Endothelial cell of umbilical vein (primary cell): Measurements from ENCODE around the gene CPNE9. TPM values are rescaled to one million over a fixed set of nuclear protein-coding genes. Genes with fewer than 3 reads are reported as not detected.
A peak's percentile ranks its signal among the peaks of the same experiment; 100 is the strongest.

ENCODE experiments used
- BruUV-seq: library from RNA; stranded (reverse); fragments of 400-500 nt; replicated peaks from 2 replicates; lab custom pipeline; 2021; lab: Mats Ljungman, UMichigan
- CTCF ChIA-PET: fragments of 300-600, 350-600 bp; sonication (Branson Sonifier 250); formaldehyde crosslinking; loops from one replicate; lab custom pipeline; 2021; ENCODE audit warnings: antibody characterized with exemption, inconsistent platforms; lab: Charles Lee
- POLR2A ChIA-PET: fragments of 300-600, 350-600 bp; sonication (Branson Sonifier 250); formaldehyde crosslinking; loops from one replicate; lab custom pipeline; 2021; ENCODE audit warnings: antibody characterized with exemption, inconsistent platforms; lab: Charles Lee
- DNase-seq: peaks from one replicate; pipeline ENCODE4 v3.0.0-alpha.2; 2011; ENCODE audit warnings: low read depth, low spot score
- FAIRE-seq: peaks from 2 replicates; lab custom pipeline; 2011; peaks lifted over from hg19 to GRCh38; lab: Jason Lieb, UNC
- H2AFZ ChIP-seq: 2 replicates; pipeline ENCODE4 v1.6.0; 2012; ENCODE audit warnings: low read depth, low read length, control low read depth, inconsistent platforms
- H3K27ac ChIP-seq: 2 replicates; pipeline ENCODE4 v1.5.1; 2011; ENCODE audit warnings: low read depth, mild to moderate bottlenecking, control low read depth, low read length, moderate library complexity; ENCODE audit not compliant: insufficient read depth
- H3K27me3 ChIP-seq, 2 experiments: 2 replicates each; pipeline versions ENCODE4 v1.6.0 to v1.6.1; 2011; ENCODE audit warnings: low read length in 2 of 2, mixed read lengths in 1 of 2; ENCODE audit not compliant: control insufficient read depth in 2 of 2, insufficient read depth in 2 of 2
- H3K36me3 ChIP-seq, 2 experiments: 2 replicates in 1 of 2; 3 replicates in 1 of 2; pipeline ENCODE4 v1.5.1; 2011; ENCODE audit warnings: low read length in 2 of 2, mild to moderate bottlenecking in 1 of 2, moderate library complexity in 1 of 2; ENCODE audit not compliant: control insufficient read depth in 2 of 2, insufficient read depth in 2 of 2; ENCODE audit errors: extremely low read depth in 1 of 2
- H3K4me1 ChIP-seq: 3 replicates; pipeline ENCODE4 v1.5.1; 2011; ENCODE audit warnings: mild to moderate bottlenecking, low read length; ENCODE audit not compliant: control insufficient read depth, insufficient read depth; ENCODE audit errors: extremely low read depth
- H3K4me2 ChIP-seq: 2 replicates; pipeline ENCODE4 v1.6.1; 2011; ENCODE audit warnings: low read length, control low read depth, mixed read lengths; ENCODE audit not compliant: insufficient read depth
- H3K4me3 ChIP-seq, 3 experiments: fragments of 200-600 bp in 1 of 3; sonication (generic), shearing (Covaris generic) in 1 of 3; replicated peaks in 1 of 3; 2 replicates each; pipeline ENCODE4 v1.5.1; 2011 to 2016; ENCODE audit warnings: control low read depth in 3 of 3, low read length in 3 of 3, mild to moderate bottlenecking in 2 of 3, inconsistent platforms in 1 of 3, low read depth in 1 of 3, moderate library complexity in 1 of 3; ENCODE audit not compliant: insufficient read depth in 1 of 3
- H3K79me2 ChIP-seq: 2 replicates; pipeline ENCODE4 v1.6.0; 2012; ENCODE audit warnings: low read length, inconsistent platforms; ENCODE audit not compliant: control insufficient read depth, insufficient read depth
- H3K9ac ChIP-seq: replicated peaks from 2 replicates; pipeline ENCODE3; 2011; ENCODE audit warnings: low read length, control low read depth; ENCODE audit not compliant: insufficient read depth; ENCODE audit errors: extremely low read depth
- H3K9me1 ChIP-seq: replicated peaks from 3 replicates; pipeline ENCODE4 v1.6.0; 2011; ENCODE audit warnings: mild to moderate bottlenecking, low read length; ENCODE audit not compliant: control insufficient read depth, insufficient read depth; ENCODE audit errors: extremely low read depth
- H3K9me3 ChIP-seq: replicated peaks from 2 replicates; pipeline ENCODE4 v1.5.1; 2012; ENCODE audit warnings: low read length, inconsistent platforms; ENCODE audit not compliant: control insufficient read depth, insufficient read depth
- H4K20me1 ChIP-seq: replicated peaks from 2 replicates; pipeline ENCODE3; 2011; ENCODE audit warnings: mild to moderate bottlenecking, low read length; ENCODE audit not compliant: control insufficient read depth, insufficient read depth; ENCODE audit errors: extremely low read depth
- CTCF ChIP-seq, 2 donors: IDR thresholded peaks; 1 replicate in 1 of 2; 2 replicates in 1 of 2; pipeline ENCODE4 v1.5.1; 2011; ENCODE audit warnings: low read length in 2 of 2, mild to moderate bottlenecking in 2 of 2, moderate library complexity in 2 of 2, control low read depth in 1 of 2, inconsistent platforms in 1 of 2, low read depth in 1 of 2; ENCODE audit not compliant: insufficient read depth in 1 of 2; ENCODE audit errors: extremely low read depth in 1 of 2
- EZH2 ChIP-seq: IDR thresholded peaks from 2 replicates; pipeline ENCODE4 v1.6.1; 2012; ENCODE audit warnings: borderline replicate concordance, low read depth, mild to moderate bottlenecking, moderate library complexity, low read length, inconsistent platforms; ENCODE audit not compliant: severe bottlenecking
- FOS ChIP-seq: IDR thresholded peaks from 2 replicates; pipeline ENCODE4 v1.6.1; 2011; ENCODE audit warnings: mild to moderate bottlenecking, low read length, moderate library complexity, borderline replicate concordance; ENCODE audit not compliant: insufficient read depth
- GATA2 ChIP-seq: IDR thresholded peaks from 2 replicates; pipeline ENCODE4 v1.7.0; 2011; ENCODE audit warnings: low read depth, mild to moderate bottlenecking, moderate library complexity, mixed read lengths, low read length; ENCODE audit not compliant: insufficient read length, insufficient read depth
- JUN ChIP-seq: IDR thresholded peaks from 2 replicates; pipeline ENCODE4 v1.6.1; 2011; ENCODE audit warnings: borderline replicate concordance, low read depth; ENCODE audit not compliant: insufficient read length, insufficient read depth
- MAX ChIP-seq: IDR thresholded peaks from 2 replicates; pipeline ENCODE4 v1.6.1; 2011; ENCODE audit not compliant: insufficient read depth, insufficient read length
- MYC ChIP-seq: IDR thresholded peaks from one replicate; pipeline ENCODE4 v1.6.1; 2011; ENCODE audit warnings: mild to moderate bottlenecking, low read depth, low read length
- POLR2A ChIP-seq: IDR thresholded peaks from 2 replicates; pipeline ENCODE4 v1.6.1; 2012; ENCODE audit warnings: low read depth, mild to moderate bottlenecking, control low read depth, low read length
- POLR2AphosphoS5 ChIP-seq: IDR thresholded peaks from 2 replicates; pipeline ENCODE4 v1.6.1; 2012; ENCODE audit warnings: low read depth, mild to moderate bottlenecking, control low read depth, low read length, moderate library complexity; ENCODE audit not compliant: insufficient read depth
- dilution Hi-C: fragments of 300-500 bp; cut with MboI; formaldehyde crosslinking; loops from one replicate; pipeline ENCODE4 v1.15.0; 2019; ENCODE audit warnings: low sequenced_read_pairs; ENCODE audit not compliant: extremely low pct_ligation_motif_present
- intact Hi-C: fragments of 100-400 bp; cut with micrococcal nuclease; formaldehyde crosslinking; loops from one replicate; pipeline ENCODE4 v1.10.0; 2022
- polyA plus RNA-seq, 4 experiments: library from polyadenylated mRNA; depleted of rRNA in 3 of 4; stranded (reverse) in 3 of 4; unstranded in 1 of 4; fragments of >200 nt; gene quantifications; 2 replicates each; pipeline versions ENCODE4 v1.2.1 to v1.2.3, GENCODE V29; 2011 to 2012; ENCODE audit warnings: missing spikeins in 1 of 4
- total RNA-seq: library from RNA; stranded (reverse); gene quantifications from 2 replicates; pipeline ENCODE4 v1.2.3, GENCODE V29; 2021

CPNE9 gene
- total and polyA plus RNA-seq, 2 donors (not counting 3 experiments of a cell fraction or from before 2014, with no cell fraction given): not detected

GRCh38 chr3:9749645-9750555 is 46.3 kb downstream of the CPNE9 start, which contains the start of gene OGG1:
TSS of gene OGG1 (plus strand) at chr3:9749952. CDS start at chr3:9750287, 335 bp downstream.
- H3K36me3 ChIP-seq: peaks cover 5 to 32% of the 10 kb centered on the region in 2 experiments
- ChIA-PET POLR2A (interaction anchor here (0.5 to 1.9 kb wide), 4 partner anchors 14 to 43 kb away, joined by 3 to 10 read pairs (median 6); partner anchors contain the start of genes ARPC4 and BRPF1), CTCF (interaction anchor here (0.7 to 2.4 kb wide), 10 partner anchors 12 to 989 kb away, joined by 3 to 12 read pairs (median 4); partner anchors contain the start of genes ARPC4, BRPF1, CRELD1 and TADA3)
- no peaks in the 10 kb centered on the region for H3K27me3 ChIP-seq
- H4K20me1 ChIP-seq: no peaks in the 10 kb centered on the region
- H3K27ac ChIP-seq: peak within 1 kb of the TSS; percentile 46
- DNase-seq: peak; percentile 98
- intact Hi-C loops: loop anchor here (1.0 kb wide), 4 partner anchors 19 to 196 kb away; partner anchors contain the start of genes BRPF1, MTMR14 and TADA3
- peak within 1 kb of the TSS; percentile 80 for H2AFZ ChIP-seq
- no peaks in the 10 kb centered on the region for H3K9me3 ChIP-seq
- dilution Hi-C loops: no loop called here
- TF ChIP-seq MAX: peak; percentile 36
- no peak for TF ChIP-seq GATA2
- TF ChIP-seq POLR2A: peak; percentile 85
- no peak for TF ChIP-seq CTCF (IDR thresholded peaks at IDR 0.05; ENCODE audit: extremely low read depth in 1 of 2, insufficient read depth in 1 of 2, low read depth in 1 of 2, low read length in 2 of 2)
- no peak for TF ChIP-seq JUN
- peak; percentile 71 for TF ChIP-seq POLR2AphosphoS5
- no peak for TF ChIP-seq EZH2
- no peak for TF ChIP-seq FOS
- no peak for TF ChIP-seq MYC
- H3K4me3 ChIP-seq: peak within 1 kb of the TSS; percentile 55 to 80 (median 58)
- peak within 1 kb of the TSS; percentile 61 for H3K9ac ChIP-seq
- BruUV-seq: TSS peak; percentile 26
- peak; percentile 100 for FAIRE-seq
- H3K9me1 ChIP-seq: no peaks in the 10 kb centered on the region
- peaks cover 12% of the 10 kb centered on the region for H3K79me2 ChIP-seq
- H3K4me1 ChIP-seq: peaks cover 39% of the 10 kb centered on the region
- peak within 1 kb of the TSS; percentile 82 for H3K4me2 ChIP-seq
